Measurements from ENCODE around the gene LPCAT1. TPM values are rescaled to one million over a fixed set of nuclear protein-coding genes. Genes with fewer than 3 reads are reported as not detected.

Gene LPCAT1
- total and polyA plus RNA-seq, 2 of the 4 experiments (the other 2 are of a cell fraction) = 17.7 to 33.6 TPM

GRCh38 chr5:1463326-1464095 is 60.2 kb downstream of the LPCAT1 start (continued):
- no peak for TF ChIP-seq FOS (IDR thresholded peaks at IDR 0.05; ENCODE audit: low read depth, low read length)

- ChIA-PET POLR2A (ENCODE audit: unreplicated experiment) (no interaction called here), CTCF (no interaction called here)
- Histone ChIP-seq H3K9me1 (ENCODE audit: insufficient read depth, low read length) (peaks cover 8% of the 10 kb centered on the region), H3K56ac (ENCODE audit: extremely low read depth, insufficient read depth, low read length) (no peak overlapping the region), H3K18ac (ENCODE audit: low read depth, low read length) (no peak overlapping the region), H3K14ac (replicated peaks; ENCODE audit: low read depth, low read length) (no peak overlapping the region), H3K79me1 (ENCODE audit: low read depth in 1 of 2, low read length in 2 of 2) (peaks cover 4 to 10% of the 10 kb centered on the region in 2 experiments; a peak in 1 of 4 replicates), H2AK5ac (ENCODE audit: low read depth, low read length) (no peak overlapping the region), H3K27ac (ENCODE audit: insufficient read depth, low read length) (no peak overlapping the region), H3K4ac (ENCODE audit: low read depth, low read length) (no peak overlapping the region), H2BK120ac (ENCODE audit: low read depth, low read length) (no peak overlapping the region), H2AK9ac (replicated peaks; ENCODE audit: low read depth, low read length, poor library complexity) (peak overlapping the region; percentile 28), H3K23ac (ENCODE audit: low read depth, low read length) (no peak overlapping the region), H4K8ac (ENCODE audit: low read depth in 2 of 2, low read length in 2 of 2) (no peak overlapping the region), H2BK20ac (ENCODE audit: low read depth, low read length) (no peak overlapping the region), H3K9ac (ENCODE audit: low read depth, low read length) (no peak overlapping the region), H2BK5ac (ENCODE audit: low read depth, low read length, poor library complexity, severe bottlenecking) (no peak overlapping the region), H2AFZ (replicated peaks; ENCODE audit: low read length, poor library complexity) (no peak overlapping the region), H4K91ac (ENCODE audit: insufficient read depth, low read depth, low read length) (no peak overlapping the region), H3K4me2 (ENCODE audit: low read depth, low read length) (no peak overlapping the region), H4K20me1 (ENCODE audit: insufficient read depth, low read length) (peaks cover 15% of the 10 kb centered on the region), H2BK15ac (ENCODE audit: low read depth, low read length) (no peak overlapping the region), H4K5ac (ENCODE audit: low read depth, low read length) (no peak overlapping the region), H3K36me3 (ENCODE audit: control insufficient read depth, insufficient read depth, low read length) (peaks cover 73% of the 10 kb centered on the region), H3K9me3 (ENCODE audit: control insufficient read depth, insufficient read depth, low read length) (peaks cover 8% of the 10 kb centered on the region), H3K4me1 (ENCODE audit: control insufficient read depth, insufficient read depth, low read length) (no peaks in the 10 kb centered on the region), H3K27me3 (ENCODE audit: control insufficient read depth, insufficient read depth, low read length) (no peaks in the 10 kb centered on the region), H3K4me3 (ENCODE audit: insufficient read depth, low read depth, low read length) (no peak overlapping the region)
- TF ChIP-seq MXI1 (IDR thresholded peaks at IDR 0.05; ENCODE audit: borderline replicate concordance, low read depth, low read length) = no peak
- DNase-seq = no peak
- dilution Hi-C loops (cut with HindIII; ENCODE audit: low sequenced_read_pairs, unreplicated experiment) = no loop called here
- WGBS, 2 experiments (ENCODE audit: extremely low coverage in 2 of 2, insufficient read length in 1 of 2) = 82% methylated on average over 7 of the region's 20 CpGs; no CpG with 5 or more reads in 1 of the 2 experiments
- intact Hi-C loops (cut with micrococcal nuclease) = no loop called here
- BruUV-seq (replicated peaks) = no TSS peak
- in situ Hi-C loops (cut with MboI; ENCODE audit: low sequenced_read_pairs) = no loop called here
- no peak for ATAC-seq (ENCODE audit: low read depth)
Measured at GRCh38 chr5:1462358-1462757, 61.4 kb downstream of the LPCAT1 start.

Data from IMR-90 (cell line).